CD4-positive, CD25-positive, alpha-beta regulatory T cell (primary cell): Measurements from ENCODE around the gene BTBD16. TPM values are rescaled to one million over a fixed set of nuclear protein-coding genes. Genes with fewer than 3 reads are reported as not detected.

Experiments
- ATAC-seq, 2 donors: fragments of 150-1000 bp; cut with Tn5 transposase; one replicate each; pipeline ENCODE4 v1.10.0; 2021; ENCODE audit warnings: low read depth in 2 of 2, moderate number of reproducible peaks in 2 of 2, moderate library complexity in 1 of 2
- DNase-seq, 3 donors: peaks; one replicate each; pipeline versions ENCODE4 v3.0.0 to v3.0.0-alpha.2; 2012 to 2022; ENCODE audit warnings: mixed read lengths in 1 of 3
- H3K27ac ChIP-seq: one replicate; pipeline ENCODE4 v1.7.0; 2013; ENCODE audit warnings: mild to moderate bottlenecking, low read length; ENCODE audit not compliant: insufficient read depth, poor library complexity, severe bottlenecking
- H3K27me3 ChIP-seq: one replicate; pipeline ENCODE4 v1.7.0; 2013; ENCODE audit warnings: low read length; ENCODE audit not compliant: control insufficient read depth, insufficient read depth
- H3K36me3 ChIP-seq: one replicate; pipeline ENCODE4 v1.7.0; 2013; ENCODE audit warnings: mild to moderate bottlenecking, low read length, moderate library complexity; ENCODE audit not compliant: control insufficient read depth, insufficient read depth
- H3K4me1 ChIP-seq: 2 replicates; pipeline ENCODE4 v1.7.0; 2013; ENCODE audit warnings: mild to moderate bottlenecking, low read length; ENCODE audit not compliant: insufficient read depth, control insufficient read depth, poor library complexity, severe bottlenecking
- H3K4me3 ChIP-seq: one replicate; pipeline ENCODE4 v1.7.0; 2013; ENCODE audit warnings: low read depth, mild to moderate bottlenecking, low read length, moderate library complexity
- H3K9me3 ChIP-seq, 2 experiments: 1 replicate in 1 of 2; 2 replicates in 1 of 2; pipeline ENCODE4 v1.7.0; 2013; ENCODE audit warnings: low read length in 2 of 2, mild to moderate bottlenecking in 1 of 2, moderate library complexity in 1 of 2; ENCODE audit not compliant: control insufficient read depth in 2 of 2
- H3K27ac Mint-ChIP-seq, 3 donors: one replicate each; pipeline ENCODE4 v1.8.0; 2020 to 2022; ENCODE audit warnings: mild to moderate bottlenecking in 3 of 3, mixed read lengths in 3 of 3, moderate library complexity in 2 of 3
- H3K27me3 Mint-ChIP-seq: one replicate; pipeline ENCODE4 v1.8.0; 2022; ENCODE audit warnings: mild to moderate bottlenecking, mixed read lengths
- H3K36me3 Mint-ChIP-seq: one replicate; pipeline ENCODE4 v1.8.0; 2020; ENCODE audit warnings: mixed read lengths
- H3K4me1 Mint-ChIP-seq, 4 donors: one replicate each; pipeline ENCODE4 v1.8.0; 2020 to 2022; ENCODE audit warnings: mixed read lengths in 4 of 4, mild to moderate bottlenecking in 1 of 4
- H3K4me3 Mint-ChIP-seq, 4 donors: one replicate each; pipeline ENCODE4 v1.8.0; 2020 to 2022; ENCODE audit warnings: mild to moderate bottlenecking in 4 of 4, mixed read lengths in 4 of 4, moderate library complexity in 3 of 4
- H3K9me3 Mint-ChIP-seq, 7 donors: one replicate each; pipeline ENCODE4 v1.8.0; 2020 to 2022; ENCODE audit warnings: mixed read lengths in 7 of 7, mild to moderate bottlenecking in 3 of 7, moderate library complexity in 2 of 7
- polyA plus RNA-seq, 4 donors: library from polyadenylated mRNA; unstranded; fragments of 300-500 nt; fragmentation: Illumina TruSeq; gene quantifications; one replicate each; pipeline ENCODE4 v1.2.3, GENCODE V29; 2021
- total RNA-seq: library from RNA; stranded (reverse); gene quantifications from one replicate; pipeline ENCODE4 v1.2.3, GENCODE V29; 2022

BTBD16 gene
- total and polyA plus RNA-seq, 5 donors from 2014 or later, result 0.12 to 0.15 TPM; not detected in 3

DNA sequence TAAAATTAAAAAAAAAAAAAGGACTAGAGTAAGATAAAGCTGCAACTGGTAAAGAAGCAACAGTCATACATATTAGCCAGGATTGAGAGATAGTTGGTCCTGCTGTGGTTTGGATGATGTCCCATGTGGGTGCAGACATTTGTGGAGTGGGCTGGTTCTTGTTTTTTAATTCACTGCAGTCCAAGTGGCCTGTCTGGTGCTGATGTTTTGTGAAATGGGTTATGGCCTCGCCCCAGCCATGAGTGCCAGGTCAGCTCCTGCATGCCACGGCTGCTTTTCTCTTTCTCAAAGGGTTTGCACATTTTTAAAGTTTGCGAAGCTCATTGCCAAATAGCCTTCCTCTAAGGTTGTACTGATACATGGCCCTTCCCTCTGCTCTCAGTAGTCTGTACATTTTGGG lies 14.1 kb upstream of the BTBD16 start:
- Mint-ChIP-seq H3K9me3 (peaks cover 0 to 3% (median 2%) of the 10 kb centered on the region in 7 donors), H3K27me3 (peaks cover 20% of the 10 kb centered on the region), H3K36me3 (no peaks in the 10 kb centered on the region), H3K27ac (no peak overlapping the region), H3K4me1 (no peaks in the 10 kb centered on the region), H3K4me3 (no peak overlapping the region)
- ATAC-seq (no peak), DNase-seq (no peak)
- no peak overlapping the region for H3K4me3 ChIP-seq
- H3K36me3 ChIP-seq, result no peaks in the 10 kb centered on the region
- no peaks in the 10 kb centered on the region for H3K4me1 ChIP-seq
- H3K27ac ChIP-seq, result no peak overlapping the region
- H3K9me3 ChIP-seq, result peaks cover 0 to 3% of the 10 kb centered on the region in 2 experiments
- H3K27me3 ChIP-seq, result no peaks in the 10 kb centered on the region

DNA sequence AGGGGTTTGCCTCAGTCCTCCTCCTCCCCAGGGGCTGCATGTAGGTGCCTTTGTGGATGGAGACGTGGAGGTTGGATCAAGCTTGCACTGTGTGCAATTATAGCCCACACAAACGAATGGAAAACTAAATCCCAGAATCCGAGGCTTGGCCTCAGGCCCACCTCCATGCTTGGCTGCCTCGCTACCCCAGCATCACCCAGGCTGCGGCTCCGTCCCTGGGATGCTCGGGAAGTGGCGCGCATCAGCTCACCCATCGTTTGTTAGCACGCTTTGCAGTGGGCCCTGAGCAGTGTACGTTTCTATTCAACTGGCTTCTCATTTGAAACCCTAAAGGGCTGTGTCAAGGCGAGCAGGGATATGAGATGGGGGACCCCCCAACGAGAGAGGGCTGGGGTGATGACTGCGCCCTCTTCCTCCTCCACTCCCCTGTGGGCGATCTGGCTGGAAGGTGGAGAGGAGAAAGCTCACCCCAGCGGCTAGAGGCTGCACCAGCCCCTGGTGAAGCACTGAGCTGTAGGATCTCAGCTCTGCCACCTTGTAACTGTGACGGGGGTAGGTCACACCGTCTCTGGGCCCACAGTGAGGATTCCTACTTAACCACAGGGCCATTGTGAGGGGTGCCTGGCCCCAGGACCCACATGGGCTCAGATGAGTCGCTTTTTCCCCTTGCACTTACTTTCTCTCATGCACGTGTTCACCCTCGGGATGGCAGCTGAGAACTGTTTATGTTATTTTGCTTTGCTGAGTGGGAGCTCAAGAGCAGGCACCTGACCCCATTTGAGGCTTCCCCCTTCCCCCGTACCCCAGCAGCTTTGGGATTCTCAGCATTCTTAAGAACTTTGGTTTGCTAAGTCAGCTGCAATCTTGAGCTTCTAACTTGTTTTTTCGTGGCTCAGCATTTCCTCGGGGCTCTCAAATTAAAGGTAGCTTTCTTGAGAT lies 12.7 kb upstream of the BTBD16 start:
- H3K36me3 Mint-ChIP-seq, result no peaks in the 10 kb centered on the region
- no peak overlapping the region for H3K27ac Mint-ChIP-seq
- H3K27ac ChIP-seq, result no peak overlapping the region
- H3K4me1 ChIP-seq, result no peaks in the 10 kb centered on the region
- no peaks in the 10 kb centered on the region for H3K4me1 Mint-ChIP-seq
- H3K36me3 ChIP-seq, result no peaks in the 10 kb centered on the region
- ATAC-seq (no peak), DNase-seq (no peak)
- peaks cover 2 to 11% (median 8%) of the 10 kb centered on the region in 7 donors for H3K9me3 Mint-ChIP-seq
- H3K9me3 ChIP-seq, result peaks cover 0 to 8% of the 10 kb centered on the region in 2 experiments
- no peak overlapping the region for H3K4me3 ChIP-seq
- peaks cover 3% of the 10 kb centered on the region for H3K27me3 ChIP-seq
- peaks cover 29% of the 10 kb centered on the region for H3K27me3 Mint-ChIP-seq
- H3K4me3 Mint-ChIP-seq, result no peak overlapping the region

DNA sequence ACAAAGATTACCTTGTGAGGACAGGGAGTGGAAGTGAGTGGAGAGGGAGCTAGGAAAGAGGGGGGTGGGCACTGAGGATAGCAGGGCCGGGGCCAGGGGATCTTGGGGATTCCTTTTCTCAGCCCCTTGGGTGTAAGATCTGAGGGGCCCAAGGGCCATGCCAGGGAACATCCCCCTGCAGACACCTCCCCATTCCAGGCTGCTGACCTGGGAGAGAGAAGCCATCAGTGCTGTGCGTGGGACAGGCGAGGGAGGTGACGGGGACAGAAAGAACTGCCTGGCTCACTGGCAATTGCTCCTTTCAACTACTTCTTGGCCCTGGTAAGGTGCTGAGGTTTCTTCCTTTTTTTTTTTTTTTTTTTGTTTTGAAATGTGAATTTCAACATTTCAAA lies 12.0 kb upstream of the BTBD16 start:
- H3K4me1 ChIP-seq, result no peaks in the 10 kb centered on the region
- Mint-ChIP-seq H3K27ac (no peak overlapping the region), H3K36me3 (no peaks in the 10 kb centered on the region), H3K4me3 (no peak overlapping the region), H3K4me1 (no peaks in the 10 kb centered on the region), H3K27me3 (peaks cover 26% of the 10 kb centered on the region), H3K9me3 (peaks cover 2 to 11% (median 8%) of the 10 kb centered on the region in 7 donors)
- no peak overlapping the region for H3K27ac ChIP-seq
- DNase-seq, result no peak
- peaks cover 0 to 8% of the 10 kb centered on the region in 2 experiments for H3K9me3 ChIP-seq
- H3K36me3 ChIP-seq, result no peaks in the 10 kb centered on the region
- peaks cover 3% of the 10 kb centered on the region for H3K27me3 ChIP-seq
- H3K4me3 ChIP-seq, result no peak overlapping the region
- ATAC-seq, result no peak

DNA sequence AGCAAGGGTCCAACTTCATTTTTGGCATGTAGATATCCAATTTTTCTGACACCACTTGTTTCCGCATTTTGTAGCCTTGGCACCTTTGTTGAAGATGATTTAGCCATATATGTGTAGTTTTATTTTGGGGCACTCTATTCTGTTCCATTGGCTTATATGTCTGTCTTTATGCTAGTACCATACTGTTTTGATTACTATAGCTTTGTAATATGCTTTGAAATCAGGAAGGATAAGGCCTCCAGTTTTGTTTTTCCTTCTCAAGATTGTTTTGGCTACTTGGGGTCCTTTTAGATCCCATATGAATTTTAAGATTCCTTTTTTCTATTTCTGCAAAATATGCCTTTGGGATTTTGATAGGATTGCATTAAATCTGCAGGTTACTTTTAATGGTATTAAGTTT lies 9.5 kb upstream of the BTBD16 start:
- ATAC-seq (no peak), DNase-seq (no peak)
- H3K9me3 ChIP-seq, result peaks cover 0 to 8% of the 10 kb centered on the region in 2 experiments
- Mint-ChIP-seq H3K27me3 (peaks cover 31% of the 10 kb centered on the region), H3K9me3 (peaks cover 2 to 14% (median 8%) of the 10 kb centered on the region in 7 donors), H3K4me1 (no peaks in the 10 kb centered on the region), H3K36me3 (no peaks in the 10 kb centered on the region), H3K27ac (no peak overlapping the region), H3K4me3 (no peak overlapping the region)
- H3K36me3 ChIP-seq, result no peaks in the 10 kb centered on the region
- H3K27ac ChIP-seq, result no peak overlapping the region
- no peak overlapping the region for H3K4me3 ChIP-seq
- H3K27me3 ChIP-seq, result peaks cover 7% of the 10 kb centered on the region
- no peaks in the 10 kb centered on the region for H3K4me1 ChIP-seq

DNA sequence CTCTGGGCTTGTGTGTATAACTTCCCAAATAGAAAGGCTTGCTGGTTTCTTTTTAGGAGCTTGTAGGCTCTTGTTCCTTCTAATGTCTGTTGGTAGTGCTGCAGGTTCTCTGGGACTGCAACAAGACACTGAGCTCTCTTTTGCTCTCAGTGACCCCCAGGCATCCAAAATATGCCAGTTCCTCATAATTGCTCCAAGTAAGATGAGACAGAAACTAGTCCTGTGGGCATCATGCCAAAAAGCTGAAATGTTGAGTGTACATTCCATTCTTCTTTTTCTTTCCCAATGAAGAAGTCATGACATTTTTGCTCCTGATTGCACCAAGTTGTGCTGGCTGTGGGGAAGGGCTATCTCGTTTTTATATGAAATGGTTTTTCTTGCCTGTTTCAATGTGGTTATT lies 7.1 kb upstream of the BTBD16 start:
- Histone ChIP-seq H3K27ac (no peak overlapping the region), H3K36me3 (no peaks in the 10 kb centered on the region), H3K9me3 (peaks cover 0 to 8% of the 10 kb centered on the region in 2 experiments), H3K27me3 (peaks cover 7% of the 10 kb centered on the region), H3K4me1 (no peaks in the 10 kb centered on the region), H3K4me3 (no peak overlapping the region)
- ATAC-seq (no peak), DNase-seq (no peak)
- Mint-ChIP-seq H3K27ac (no peak overlapping the region), H3K4me3 (no peak overlapping the region), H3K4me1 (no peaks in the 10 kb centered on the region), H3K36me3 (no peaks in the 10 kb centered on the region), H3K27me3 (peaks cover 32% of the 10 kb centered on the region), H3K9me3 (peaks cover 2 to 14% (median 7%) of the 10 kb centered on the region in 7 donors)

DNA sequence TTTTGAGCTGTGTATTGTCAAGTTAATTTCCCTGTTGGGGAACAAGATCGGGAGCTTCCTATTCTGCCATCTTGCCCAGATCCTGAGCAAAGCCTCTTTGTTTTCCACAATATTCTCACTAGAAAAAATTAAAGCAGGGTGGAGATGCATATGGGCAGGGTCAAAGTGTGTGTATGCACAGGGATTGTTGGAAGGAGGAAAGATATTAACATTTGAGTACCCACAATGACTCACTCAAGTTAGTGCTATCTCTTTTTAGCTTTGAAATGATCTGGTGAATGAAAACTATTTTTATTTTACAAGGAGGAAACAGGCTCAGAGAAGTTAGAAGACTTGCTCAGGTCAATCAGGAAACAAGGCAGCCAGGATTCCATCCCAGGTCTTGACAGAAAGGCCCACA lies 6.7 kb upstream of the BTBD16 start:
- H3K27ac Mint-ChIP-seq, result no peak overlapping the region
- no peaks in the 10 kb centered on the region for H3K4me1 Mint-ChIP-seq
- no peak for DNase-seq
- Histone ChIP-seq H3K27me3 (peaks cover 7% of the 10 kb centered on the region), H3K4me1 (no peaks in the 10 kb centered on the region), H3K27ac (no peak overlapping the region), H3K9me3 (peaks cover 0 to 8% of the 10 kb centered on the region in 2 experiments), H3K36me3 (no peaks in the 10 kb centered on the region), H3K4me3 (no peak overlapping the region)
- H3K9me3 Mint-ChIP-seq, result peaks cover 2 to 14% (median 7%) of the 10 kb centered on the region in 7 donors
- ATAC-seq, result no peak
- H3K36me3 Mint-ChIP-seq, result no peaks in the 10 kb centered on the region
- peaks cover 35% of the 10 kb centered on the region for H3K27me3 Mint-ChIP-seq
- no peak overlapping the region for H3K4me3 Mint-ChIP-seq

DNA sequence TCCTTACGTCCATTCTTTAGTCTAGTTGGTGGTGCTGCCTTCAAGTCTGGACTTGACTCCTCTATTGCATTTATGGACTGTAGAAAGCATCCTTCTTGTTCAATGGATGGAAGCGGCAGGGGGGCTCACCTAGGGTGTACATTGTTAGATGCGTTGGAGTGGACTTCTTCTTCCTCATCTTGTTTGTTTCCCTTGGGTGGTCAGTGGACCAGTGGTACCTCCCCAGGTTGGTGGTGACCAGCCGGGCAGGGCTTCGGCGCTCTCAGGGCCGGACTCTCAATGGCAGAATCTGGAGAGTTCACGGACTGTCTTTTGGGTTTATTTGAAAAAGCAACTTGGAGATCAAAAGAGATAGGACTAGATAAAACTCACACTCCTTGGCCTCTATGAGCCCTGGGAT lies 6.2 kb upstream of the BTBD16 start:
- no peak overlapping the region for H3K4me3 ChIP-seq
- H3K4me1 Mint-ChIP-seq, result no peaks in the 10 kb centered on the region
- H3K27ac ChIP-seq, result no peak overlapping the region
- H3K27me3 ChIP-seq, result peaks cover 7% of the 10 kb centered on the region
- H3K27ac Mint-ChIP-seq, result no peak overlapping the region
- no peak for ATAC-seq
- H3K4me1 ChIP-seq, result no peaks in the 10 kb centered on the region
- H3K36me3 Mint-ChIP-seq, result no peaks in the 10 kb centered on the region
- no peaks in the 10 kb centered on the region for H3K36me3 ChIP-seq
- peaks cover 0 to 8% of the 10 kb centered on the region in 2 experiments for H3K9me3 ChIP-seq
- H3K4me3 Mint-ChIP-seq, result no peak overlapping the region
- H3K9me3 Mint-ChIP-seq, result peaks cover 2 to 14% (median 7%) of the 10 kb centered on the region in 7 donors
- no peak for DNase-seq
- peaks cover 40% of the 10 kb centered on the region for H3K27me3 Mint-ChIP-seq

DNA sequence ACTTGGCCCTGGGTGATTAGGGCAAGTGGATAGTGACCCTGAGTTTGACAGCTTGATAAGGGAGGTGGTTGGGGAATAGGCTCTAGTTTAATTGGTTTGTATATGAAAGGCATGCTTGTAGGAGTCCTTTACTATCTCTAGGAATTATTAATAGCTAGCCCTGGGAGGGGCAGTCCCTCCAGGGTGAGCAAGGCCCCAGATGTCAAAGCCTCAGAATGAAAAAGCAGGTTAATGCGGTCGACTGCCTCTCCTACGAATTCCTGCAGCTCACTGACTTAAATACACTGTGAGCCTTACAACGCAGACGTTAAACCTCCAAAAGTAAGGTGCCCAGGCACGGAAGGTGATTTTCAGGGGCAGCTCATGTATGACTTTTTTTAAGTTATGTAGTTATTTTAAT lies 5.2 kb upstream of the BTBD16 start:
- peaks cover 42% of the 10 kb centered on the region for H3K27me3 Mint-ChIP-seq
- no peaks in the 10 kb centered on the region for H3K36me3 Mint-ChIP-seq
- H3K4me3 Mint-ChIP-seq, result no peak overlapping the region
- Histone ChIP-seq H3K36me3 (no peaks in the 10 kb centered on the region), H3K4me1 (no peaks in the 10 kb centered on the region), H3K4me3 (no peak overlapping the region), H3K27ac (no peak overlapping the region), H3K9me3 (peaks cover 0 to 8% of the 10 kb centered on the region in 2 experiments), H3K27me3 (peaks cover 7% of the 10 kb centered on the region)
- peaks cover 2 to 14% (median 7%) of the 10 kb centered on the region in 7 donors for H3K9me3 Mint-ChIP-seq
- ATAC-seq (no peak), DNase-seq (no peak)
- H3K27ac Mint-ChIP-seq, result no peak overlapping the region
- no peaks in the 10 kb centered on the region for H3K4me1 Mint-ChIP-seq
